IMR-90 (cell line): Measurements from ENCODE around the gene ZNRF3. TPM values are rescaled to one million over a fixed set of nuclear protein-coding genes. Genes with fewer than 3 reads are reported as not detected.

Source experiments
- ATAC-seq: fragments of 200-7000 bp; cut with Tn5 transposase; 2 replicates; pipeline ENCODE4 v1.9.1; 2020; ENCODE audit warnings: low read depth, mild to moderate bottlenecking, moderate library complexity
- BruUV-seq: library from RNA; stranded (reverse); fragments of 400-500 nt; replicated peaks from 2 replicates; lab custom pipeline; 2021; lab: Mats Ljungman, UMichigan
- CTCF ChIA-PET: fragments of 300-600 bp; formaldehyde crosslinking; extraction: SDS; loops from one replicate; lab custom pipeline; 2021; ENCODE audit warnings: antibody characterized with exemption; lab: Yijun Ruan, JAX
- POLR2A ChIA-PET: fragments of 300-600 bp; sonication (Branson Sonifier 250); formaldehyde crosslinking; loops from one replicate; lab custom pipeline; 2022; ENCODE audit warnings: antibody characterized with exemption; ENCODE audit not compliant: unreplicated experiment; lab: Charles Lee
- DNase-seq: peaks from one replicate; pipeline ENCODE4 v3.0.0; 2013
- H2AFZ ChIP-seq: replicated peaks from 2 replicates; pipeline ENCODE3; 2013; ENCODE audit warnings: low read length, mild to moderate bottlenecking; ENCODE audit not compliant: poor library complexity
- H2AK5ac ChIP-seq: 2 replicates; pipeline ENCODE4 v1.6.1; 2013; ENCODE audit warnings: low read depth, low read length, inconsistent platforms
- H2AK9ac ChIP-seq: replicated peaks from 2 replicates; pipeline ENCODE3; 2013; ENCODE audit warnings: mild to moderate bottlenecking, low read depth, low read length, moderate library complexity; ENCODE audit not compliant: poor library complexity
- H2BK120ac ChIP-seq: 2 replicates; pipeline ENCODE4 v1.6.1; 2013; ENCODE audit warnings: low read depth, low read length, inconsistent platforms
- H2BK15ac ChIP-seq: 3 replicates; pipeline ENCODE4 v1.6.1; 2013; ENCODE audit warnings: low read depth, low read length, inconsistent platforms
- H2BK20ac ChIP-seq: 2 replicates; pipeline ENCODE4 v1.6.1; 2013; ENCODE audit warnings: low read depth, mild to moderate bottlenecking, inconsistent platforms, low read length, moderate library complexity
- H2BK5ac ChIP-seq: 2 replicates; pipeline ENCODE4 v1.6.1; 2013; ENCODE audit warnings: mild to moderate bottlenecking, low read depth, low read length, inconsistent platforms; ENCODE audit not compliant: poor library complexity, severe bottlenecking
- H3K14ac ChIP-seq: replicated peaks from 2 replicates; pipeline ENCODE4 v1.6.1; 2013; ENCODE audit warnings: low read depth, low read length, inconsistent platforms
- H3K18ac ChIP-seq: 2 replicates; pipeline ENCODE4 v1.6.1; 2013; ENCODE audit warnings: low read depth, low read length, control low read depth
- H3K23ac ChIP-seq: 2 replicates; pipeline ENCODE4 v1.6.1; 2013; ENCODE audit warnings: low read depth, low read length, inconsistent platforms
- H3K27ac ChIP-seq: 2 replicates; pipeline ENCODE4 v1.5.1; 2013; ENCODE audit warnings: mild to moderate bottlenecking, control low read depth, low read length; ENCODE audit not compliant: insufficient read depth
- H3K27me3 ChIP-seq: 2 replicates; pipeline ENCODE4 v1.6.1; 2013; ENCODE audit warnings: low read length; ENCODE audit not compliant: control insufficient read depth, insufficient read depth
- H3K36me3 ChIP-seq: 2 replicates; pipeline ENCODE4 v1.6.1; 2013; ENCODE audit warnings: low read length, mixed read lengths; ENCODE audit not compliant: control insufficient read depth, insufficient read depth
- H3K4ac ChIP-seq: 2 replicates; pipeline ENCODE4 v1.6.1; 2013; ENCODE audit warnings: low read depth, low read length, inconsistent platforms
- H3K4me1 ChIP-seq: 2 replicates; pipeline ENCODE4 v1.6.1; 2013; ENCODE audit warnings: low read length, mixed read lengths; ENCODE audit not compliant: control insufficient read depth, insufficient read depth
- H3K4me2 ChIP-seq: 2 replicates; pipeline ENCODE4 v1.6.1; 2013; ENCODE audit warnings: low read depth, mild to moderate bottlenecking, control low read depth, low read length, moderate library complexity
- H3K4me3 ChIP-seq: 2 replicates; pipeline ENCODE4 v1.5.1; 2013; ENCODE audit warnings: low read depth, mild to moderate bottlenecking, control low read depth, low read length, moderate library complexity; ENCODE audit not compliant: insufficient read depth
- H3K56ac ChIP-seq: 2 replicates; pipeline ENCODE4 v1.6.1; 2013; ENCODE audit warnings: low read length, inconsistent platforms; ENCODE audit not compliant: insufficient read depth; ENCODE audit errors: extremely low read depth
- H3K79me1 ChIP-seq, 2 experiments: 2 replicates each; pipeline ENCODE4 v1.6.1; 2013; ENCODE audit warnings: low read length in 2 of 2, inconsistent platforms in 1 of 2, low read depth in 1 of 2
- H3K9ac ChIP-seq: 2 replicates; pipeline ENCODE4 v1.6.1; 2013; ENCODE audit warnings: low read depth, low read length, control low read depth
- H3K9me1 ChIP-seq: 2 replicates; pipeline ENCODE4 v1.6.1; 2013; ENCODE audit warnings: low read length, inconsistent platforms; ENCODE audit not compliant: insufficient read depth
- H3K9me3 ChIP-seq: 2 replicates; pipeline ENCODE4 v1.6.1; 2013; ENCODE audit warnings: low read length; ENCODE audit not compliant: control insufficient read depth, insufficient read depth
- H4K20me1 ChIP-seq: 2 replicates; pipeline ENCODE4 v1.6.1; 2013; ENCODE audit warnings: low read length, inconsistent platforms; ENCODE audit not compliant: insufficient read depth
- H4K5ac ChIP-seq: 2 replicates; pipeline ENCODE4 v1.6.1; 2013; ENCODE audit warnings: mild to moderate bottlenecking, low read depth, low read length, control low read depth
- H4K8ac ChIP-seq, 2 experiments: 2 replicates each; pipeline ENCODE4 v1.6.1; 2013; ENCODE audit warnings: low read depth in 2 of 2, low read length in 2 of 2, control low read depth in 1 of 2, inconsistent platforms in 1 of 2
- H4K91ac ChIP-seq: 2 replicates; pipeline ENCODE4 v1.6.1; 2013; ENCODE audit warnings: low read depth, low read length, inconsistent platforms; ENCODE audit not compliant: insufficient read depth
- BHLHE40 ChIP-seq: fragments of 150-350 bp; IDR thresholded peaks from 2 replicates; pipeline ENCODE4 v1.6.1; 2016; ENCODE audit warnings: mild to moderate bottlenecking, low read depth, low read length
- CHD1 ChIP-seq: IDR thresholded peaks from 2 replicates; pipeline ENCODE4 v1.6.1; 2012; ENCODE audit warnings: low read depth, low read length, improper control_type of control experiment
- FOS ChIP-seq: fragments of 150-350 bp; IDR thresholded peaks from 2 replicates; pipeline ENCODE4 v1.6.1; 2016; ENCODE audit warnings: low read depth, low read length
- MAFK ChIP-seq: IDR thresholded peaks from 2 replicates; pipeline ENCODE4 v1.6.1; 2012; ENCODE audit warnings: low read depth, low read length, improper control_type of control experiment
- MAZ ChIP-seq: IDR thresholded peaks from 2 replicates; pipeline ENCODE4 v1.6.1; 2012; ENCODE audit warnings: low read depth, mild to moderate bottlenecking, low read length, improper control_type of control experiment, moderate library complexity, borderline replicate concordance
- MXI1 ChIP-seq: IDR thresholded peaks from 2 replicates; pipeline ENCODE4 v1.6.1; 2012; ENCODE audit warnings: low read depth, mild to moderate bottlenecking, low read length, moderate library complexity, borderline replicate concordance
- RCOR1 ChIP-seq: IDR thresholded peaks from 2 replicates; pipeline ENCODE4 v1.6.1; 2012; ENCODE audit warnings: mild to moderate bottlenecking, low read length, improper control_type of control experiment; ENCODE audit not compliant: insufficient replicate concordance
- USF2 ChIP-seq: fragments of 150-350 bp; IDR thresholded peaks from 2 replicates; pipeline ENCODE4 v1.6.1; 2017; ENCODE audit warnings: mild to moderate bottlenecking, antibody characterized with exemption, low read length, low read depth
- WGBS, 2 experiments: methylation state at CpG; one replicate each; pipeline versions ENCODE4 v1.1.5 to v1.1.7; 2013; ENCODE audit warnings: missing lambda C conversion rate in 2 of 2; ENCODE audit not compliant: insufficient read length in 1 of 2; ENCODE audit errors: extremely low coverage in 2 of 2; 5-methylcytosine and 5-hydroxymethylcytosine counted together
- dilution Hi-C: fragments of 300-500 bp; cut with HindIII; formaldehyde crosslinking; loops from one replicate; pipeline ENCODE4 v1.14.3; 2018; ENCODE audit warnings: low sequenced_read_pairs; ENCODE audit not compliant: unreplicated experiment
- in situ Hi-C: fragments of 300-500 bp; cut with MboI; formaldehyde crosslinking; loops from 3 replicates; pipeline ENCODE4 v1.14.3; 2019; ENCODE audit warnings: low sequenced_read_pairs, inconsistent platforms, mixed read lengths
- intact Hi-C: fragments of 100-400 bp; cut with micrococcal nuclease; formaldehyde crosslinking; loops from 2 replicates; pipeline ENCODE4 v1.10.0; 2022
- polyA plus RNA-seq, 3 experiments: library from polyadenylated mRNA; depleted of rRNA; stranded (reverse); fragments of >200 nt; gene quantifications; 2 replicates each; pipeline ENCODE4 v1.2.3, GENCODE V29; 2012; ENCODE audit warnings: low replicate concordance in 1 of 3
- total RNA-seq: library from RNA; depleted of rRNA; stranded (reverse); fragments of >200 nt; gene quantifications from 2 replicates; pipeline ENCODE4 v1.2.3, GENCODE V29; 2012

The ZNRF3 gene
- total and polyA plus RNA-seq, 2 of the 4 experiments (the other 2 are of a cell fraction), result 1.4 to 2.4 TPM

GRCh38 chr22:29093501-29094300, 210.3 kb downstream of the ZNRF3 start:
- Histone ChIP-seq H3K27ac (peak overlapping the region; percentile 53; the same call in 1 of the 2 replicates), H4K91ac (0 out of 2 replicates have a peak overlapping the region, but pooled peaks have one; percentile 8), H2BK5ac (no peak overlapping the region), H2AK9ac (no peak overlapping the region), H4K8ac (peak overlapping the region in 1 of 2 experiments; percentile 1; a peak in 1 of 4 replicates), H3K4me1 (peaks cover 19% of the 10 kb centered on the region), H2AFZ (no peak overlapping the region), H3K14ac (peak overlapping the region; percentile 55), H3K27me3 (no peaks in the 10 kb centered on the region), H4K20me1 (no peaks in the 10 kb centered on the region), H3K23ac (no peak overlapping the region), H2BK120ac (no peak overlapping the region), H4K5ac (no peak overlapping the region), H2BK15ac (no peak overlapping the region), H3K4me3 (no peak overlapping the region), H3K9me1 (peaks cover 6% of the 10 kb centered on the region; the same call in 1 of the 2 replicates), H2AK5ac (no peak overlapping the region), H3K18ac (peak overlapping the region; percentile 1; the same call in 1 of the 2 replicates), H3K79me1 (no peaks in the 10 kb centered on the region), H3K36me3 (peaks cover 2% of the 10 kb centered on the region; the same call in 1 of the 2 replicates), H3K4me2 (peak overlapping the region; percentile 33), H3K56ac (no peak overlapping the region), H3K4ac (no peak overlapping the region), H2BK20ac (peak overlapping the region; percentile 18; the same call in 1 of the 2 replicates), H3K9ac (no peak overlapping the region), H3K9me3 (no peaks in the 10 kb centered on the region)
- ATAC-seq (peak; percentile 83), DNase-seq (peak; percentile 70)
- dilution Hi-C loops (no loop called here), in situ Hi-C loops (no loop called here), intact Hi-C loops (no loop called here)
- no peak for TF ChIP-seq RCOR1
- TF ChIP-seq FOS, result 0 out of 2 replicates have a peak, but pooled peaks have one; percentile 10
- no peak for TF ChIP-seq MXI1
- no peak for TF ChIP-seq CHD1
- no peak for TF ChIP-seq USF2
- TF ChIP-seq MAFK, result no peak
- no peak for TF ChIP-seq MAZ
- TF ChIP-seq BHLHE40, result no peak
- no TSS peak for BruUV-seq
- 0% methylated on average over 1 of the region's 4 CpGs; no CpG with 5 or more reads in 1 of the 2 experiments for WGBS, 2 experiments
- POLR2A ChIA-PET, result no interaction called here
- CTCF ChIA-PET, result no interaction called here
